ENCODE results near the gene CCDC170. TPM values are rescaled to one million over a fixed set of nuclear protein-coding genes. Genes with fewer than 3 reads are reported as not detected.

Gene CCDC170
- total RNA-seq, 4 donors from 2014 or later, result 0.22 to 1.1 (median 1.1) TPM; not detected in 1

- no peak for TF ChIP-seq CTCF (IDR thresholded peaks at IDR 0.05)
- no peak for TF ChIP-seq POLR2A (IDR thresholded peaks at IDR 0.05)
- H3K4me3 ChIP-seq (ENCODE audit: low read depth, poor library complexity, severe bottlenecking), result no peak overlapping the region
- intact Hi-C loops (cut with DNase I; ENCODE audit: low total_unique reads), result no loop called here
- DNase-seq (ENCODE audit: low spot score in 2 of 2), result no peak
- 48 to 51% methylated on average over 5 of the region's 5 CpGs for WGBS, 2 donors
Measured at GRCh38 chr6:151616091-151616513, 122.3 kb downstream of the CCDC170 start.

GRCh38 chr6:151616600-151616999 lies 122.8 kb downstream of the CCDC170 start:
- intact Hi-C loops (cut with DNase I; ENCODE audit: low total_unique reads), result no loop called here
- no peak overlapping the region for H3K4me3 ChIP-seq (ENCODE audit: low read depth, poor library complexity, severe bottlenecking)
- DNase-seq (ENCODE audit: low spot score in 2 of 2), result no peak
- WGBS, 2 donors, result 57 to 70% methylated on average over 2 of the region's 2 CpGs
- TF ChIP-seq POLR2A (IDR thresholded peaks at IDR 0.05) (no peak), CTCF (IDR thresholded peaks at IDR 0.05) (no peak)

GRCh38 chr6:151617539-151617938 lies 123.7 kb downstream of the CCDC170 start:
- DNase-seq (ENCODE audit: low spot score in 2 of 2), result no peak
- H3K4me3 ChIP-seq (ENCODE audit: low read depth, poor library complexity, severe bottlenecking), result no peak overlapping the region
- TF ChIP-seq CTCF (IDR thresholded peaks at IDR 0.05) (no peak), POLR2A (IDR thresholded peaks at IDR 0.05) (no peak)
- WGBS, 2 donors, result 93 to 97% methylated on average over 2 of the region's 2 CpGs
- intact Hi-C loops (cut with DNase I; ENCODE audit: low total_unique reads), result no loop called here

GRCh38 chr6:151618717-151619116 lies 124.9 kb downstream of the CCDC170 start:
- TF ChIP-seq POLR2A (IDR thresholded peaks at IDR 0.05), result no peak
- TF ChIP-seq CTCF (IDR thresholded peaks at IDR 0.05), result no peak
- no peak overlapping the region for H3K4me3 ChIP-seq (ENCODE audit: low read depth, poor library complexity, severe bottlenecking)
- intact Hi-C loops (cut with DNase I; ENCODE audit: low total_unique reads), result no loop called here
- no peak for DNase-seq (ENCODE audit: low spot score in 2 of 2)
- 93 to 95% methylated on average over 4 of the region's 4 CpGs for WGBS, 2 donors

- intact Hi-C loops (cut with DNase I; ENCODE audit: low total_unique reads), result no loop called here
- no peak for TF ChIP-seq CTCF (IDR thresholded peaks at IDR 0.05)
- no peak for TF ChIP-seq POLR2A (IDR thresholded peaks at IDR 0.05)
- no peak overlapping the region for H3K4me3 ChIP-seq (ENCODE audit: low read depth, poor library complexity, severe bottlenecking)
- DNase-seq (ENCODE audit: low spot score in 2 of 2), result no peak
- WGBS, 2 donors, result 83 to 84% methylated on average over 4 of the region's 4 CpGs
Measured at GRCh38 chr6:151620179-151620578, 126.4 kb downstream of the CCDC170 start.

- no peak for TF ChIP-seq POLR2A (IDR thresholded peaks at IDR 0.05)
- no peak for TF ChIP-seq CTCF (IDR thresholded peaks at IDR 0.05)
- no peak for DNase-seq (ENCODE audit: low spot score in 2 of 2)
- H3K4me3 ChIP-seq (ENCODE audit: low read depth, poor library complexity, severe bottlenecking), result no peak overlapping the region
- intact Hi-C loops (cut with DNase I; ENCODE audit: low total_unique reads), result no loop called here
- 84% methylated on average over 2 of the region's 2 CpGs for WGBS, 2 donors
Measured at GRCh38 chr6:151624071-151624470, 130.3 kb downstream of the CCDC170 start.

Data from lower leg skin (tissue), 4 donors.